MV-4-11 (cell line): Measurements from ENCODE around the gene PRDM16.

ENCODE experiments used
- DNase-seq: peaks from one replicate; lab custom pipeline; 2025; lab: John Stamatoyannopoulos, UW

The PRDM16 gene

DNA sequence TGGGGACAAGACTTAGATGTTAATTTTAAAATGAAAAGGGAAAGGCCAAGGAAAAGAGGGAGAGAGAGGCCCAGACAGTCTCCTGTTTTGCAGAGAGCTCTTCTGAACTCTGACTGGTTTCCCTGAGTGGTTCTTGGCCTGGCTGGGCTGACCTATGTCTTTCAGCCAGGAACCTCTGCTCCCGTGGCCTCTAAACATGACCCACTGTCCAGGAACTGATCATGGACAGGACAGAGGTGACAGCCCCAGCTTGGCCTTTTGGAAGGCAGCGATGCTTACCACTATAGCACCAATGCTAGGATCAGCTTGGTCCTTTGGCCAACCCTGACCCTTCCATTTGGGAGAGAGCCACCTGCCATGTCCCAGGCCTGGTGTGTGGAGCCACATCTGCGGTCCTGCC, 55.2 kb downstream of the PRDM16 start:
- no peak for DNase-seq

- no peak for DNase-seq
Measured at GRCh38 chr1:3125078-3125477, 56.1 kb downstream of the PRDM16 start.

- DNase-seq: no peak
Measured at GRCh38 chr1:3125546-3126368, 56.8 kb downstream of the PRDM16 start.

- DNase-seq: no peak
Measured at GRCh38 chr1:3126756-3127678, 58.0 kb downstream of the PRDM16 start.

GRCh38 chr1:3127738-3128137, 58.7 kb downstream of the PRDM16 start:
- no peak for DNase-seq

DNA sequence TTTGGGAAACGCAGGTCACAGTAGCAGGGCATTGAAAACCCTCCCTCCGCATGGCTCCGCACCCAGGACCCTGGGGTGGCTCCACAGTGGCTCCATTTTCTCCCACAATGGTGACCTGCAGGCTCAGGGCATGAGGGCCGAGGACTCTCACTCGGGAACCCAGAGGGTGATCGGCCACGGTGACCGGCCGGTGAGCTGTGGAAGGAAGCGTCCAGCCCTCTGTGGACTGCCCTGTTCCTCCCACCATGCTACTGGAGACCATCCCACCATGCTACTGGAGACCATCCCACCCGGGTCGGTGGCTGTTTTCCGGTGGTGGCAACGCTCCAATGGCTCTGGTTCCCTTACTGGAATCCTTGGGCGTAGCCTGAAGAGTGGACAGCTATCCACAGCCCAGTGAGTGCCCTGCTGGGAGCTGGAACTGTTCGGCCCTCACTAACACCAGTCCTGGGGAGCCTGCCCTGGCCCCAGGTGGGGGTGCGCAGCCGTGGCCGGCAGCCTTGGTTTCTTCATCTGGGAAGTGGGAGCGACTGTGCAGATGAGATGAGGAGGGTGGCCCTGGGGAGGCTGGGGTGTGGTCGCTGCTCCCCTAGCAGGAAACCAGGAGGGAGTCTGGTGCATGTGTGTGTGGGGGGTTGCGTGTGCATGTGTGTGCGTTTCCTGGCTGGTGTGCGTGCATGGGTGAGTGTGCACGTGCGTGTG, 59.6 kb downstream of the PRDM16 start:
- DNase-seq: no peak

DNA sequence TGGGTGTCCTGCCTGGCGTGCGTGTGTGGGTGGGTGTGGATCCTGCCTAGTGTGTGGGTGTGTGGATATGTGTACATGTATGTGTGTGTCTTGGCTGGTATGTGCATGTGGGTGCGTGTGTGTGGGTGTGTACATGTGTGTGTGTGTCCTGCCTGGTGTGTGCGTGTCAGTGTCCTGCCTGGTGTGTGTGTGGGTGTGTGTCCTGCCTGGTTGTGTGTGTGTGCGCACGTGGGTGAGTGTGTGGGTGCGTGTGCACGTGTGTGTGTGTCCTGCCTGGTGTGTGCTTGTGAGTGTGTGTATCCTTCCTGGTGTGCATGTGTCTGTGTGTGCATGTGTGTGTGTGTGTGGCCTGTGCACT, 60.1 kb downstream of the PRDM16 start:
- DNase-seq: no peak

- DNase-seq: no peak
Measured at GRCh38 chr1:3130268-3130667, 61.3 kb downstream of the PRDM16 start.

- no peak for DNase-seq
Measured at GRCh38 chr1:3132660-3133059, 63.7 kb downstream of the PRDM16 start.

DNA sequence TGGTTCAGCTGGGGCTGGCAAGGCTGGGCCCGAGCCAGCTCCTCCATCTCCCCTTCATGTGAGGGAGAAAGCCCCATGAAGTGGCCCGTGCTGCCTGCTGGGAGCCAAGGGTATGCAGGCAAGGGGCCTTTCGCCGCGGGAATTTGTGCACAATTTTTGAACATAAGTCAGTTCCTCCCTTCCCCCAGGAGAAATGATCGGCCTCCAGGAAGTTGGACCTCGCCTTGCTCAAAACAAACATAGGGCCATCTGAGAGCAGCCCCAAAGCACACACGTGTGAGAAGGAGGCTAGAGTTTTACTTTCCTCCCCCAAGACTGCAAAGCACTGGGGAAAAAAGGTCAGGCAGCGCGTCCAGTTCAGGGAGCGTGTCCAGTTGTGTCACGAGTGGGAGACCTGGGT, 64.7 kb downstream of the PRDM16 start:
- DNase-seq: no peak

- DNase-seq: no peak
Measured at GRCh38 chr1:3134381-3135072, 65.5 kb downstream of the PRDM16 start.

DNA sequence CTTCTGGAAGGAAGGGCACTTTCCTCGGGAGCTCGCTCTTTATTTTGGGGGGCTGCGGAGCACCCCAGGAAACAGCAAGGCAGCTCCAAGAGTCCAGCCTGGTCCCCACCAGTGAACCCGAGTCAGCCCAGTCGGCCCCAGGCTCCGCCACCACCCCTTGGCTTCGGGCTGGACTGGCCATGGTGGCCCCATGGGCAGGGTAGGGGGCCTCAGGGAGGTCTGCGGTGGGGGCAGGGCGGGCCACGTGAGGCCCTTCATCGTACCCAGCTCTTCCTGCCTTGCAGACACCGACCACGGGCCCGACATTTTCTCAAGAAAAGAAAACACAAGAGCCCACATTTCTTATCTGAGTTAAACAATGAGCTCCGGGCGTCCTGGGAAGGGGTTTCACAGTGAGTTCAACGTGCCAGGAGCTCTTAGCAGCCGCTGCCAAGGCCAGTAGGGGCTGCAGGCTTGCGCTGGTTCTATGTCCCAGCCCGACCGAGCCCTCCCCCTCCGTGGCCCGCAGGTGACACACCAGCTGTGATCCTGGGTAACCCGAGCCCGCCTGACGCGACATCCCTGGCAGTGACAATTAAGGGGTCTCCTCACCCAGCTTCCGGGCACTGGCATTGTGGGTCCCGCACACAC, 66.2 kb downstream of the PRDM16 start:
- DNase-seq: no peak

DNA sequence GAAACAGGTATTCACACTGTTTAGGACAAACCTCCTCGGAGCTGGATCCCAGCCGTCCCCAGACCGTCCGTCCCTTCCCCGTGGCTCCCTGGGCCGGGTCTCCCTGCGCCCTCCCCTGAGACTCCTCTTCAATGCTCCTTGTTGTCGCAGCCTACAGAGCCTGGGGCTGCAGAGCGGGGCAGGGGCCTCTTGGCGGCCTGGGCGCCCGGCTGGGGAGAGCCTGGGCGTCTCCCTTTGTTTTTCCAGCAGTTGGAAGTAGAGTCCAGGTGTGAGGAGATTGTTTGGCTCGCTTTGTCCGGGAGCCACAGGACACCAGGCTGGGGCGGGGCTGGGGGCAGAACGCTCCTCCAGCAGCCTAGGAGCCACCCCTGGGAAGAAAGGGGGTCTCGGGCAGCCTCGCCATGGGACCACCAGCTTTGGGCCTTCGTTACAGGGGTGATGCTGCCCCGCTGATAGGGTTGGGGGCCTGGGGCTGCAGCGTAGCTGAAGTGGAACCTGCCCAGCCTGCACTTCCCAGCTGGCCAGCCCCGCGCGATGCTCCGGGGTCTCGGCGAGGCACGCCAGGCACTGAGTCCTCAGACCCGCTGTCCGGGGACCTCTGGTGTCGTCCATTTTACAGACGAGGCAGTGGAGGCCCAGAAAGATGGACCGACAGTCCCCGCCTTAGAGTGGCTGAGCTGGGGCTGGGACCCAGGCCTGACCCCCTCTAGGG, 66.9 kb downstream of the PRDM16 start:
- no peak for DNase-seq

DNA sequence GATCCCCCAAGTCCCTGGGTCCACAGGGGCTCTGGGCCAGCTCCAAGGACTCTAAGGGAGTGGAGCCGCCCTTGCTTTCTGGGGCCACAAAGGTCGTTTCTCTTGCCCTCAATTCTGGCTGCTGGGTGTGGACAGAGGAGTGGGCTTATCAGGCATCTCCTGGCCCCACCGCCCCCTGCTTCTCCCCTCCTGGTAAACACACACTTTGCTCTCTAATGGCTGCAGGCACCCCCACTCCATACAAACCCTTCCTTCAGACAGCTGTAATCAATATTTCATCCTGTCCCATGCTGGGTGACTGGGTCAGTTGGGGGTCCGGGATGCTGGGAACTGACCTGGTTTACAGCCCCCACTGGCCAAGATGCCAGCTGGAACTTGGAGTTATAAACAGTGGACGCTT, 67.5 kb downstream of the PRDM16 start:
- no peak for DNase-seq

DNA sequence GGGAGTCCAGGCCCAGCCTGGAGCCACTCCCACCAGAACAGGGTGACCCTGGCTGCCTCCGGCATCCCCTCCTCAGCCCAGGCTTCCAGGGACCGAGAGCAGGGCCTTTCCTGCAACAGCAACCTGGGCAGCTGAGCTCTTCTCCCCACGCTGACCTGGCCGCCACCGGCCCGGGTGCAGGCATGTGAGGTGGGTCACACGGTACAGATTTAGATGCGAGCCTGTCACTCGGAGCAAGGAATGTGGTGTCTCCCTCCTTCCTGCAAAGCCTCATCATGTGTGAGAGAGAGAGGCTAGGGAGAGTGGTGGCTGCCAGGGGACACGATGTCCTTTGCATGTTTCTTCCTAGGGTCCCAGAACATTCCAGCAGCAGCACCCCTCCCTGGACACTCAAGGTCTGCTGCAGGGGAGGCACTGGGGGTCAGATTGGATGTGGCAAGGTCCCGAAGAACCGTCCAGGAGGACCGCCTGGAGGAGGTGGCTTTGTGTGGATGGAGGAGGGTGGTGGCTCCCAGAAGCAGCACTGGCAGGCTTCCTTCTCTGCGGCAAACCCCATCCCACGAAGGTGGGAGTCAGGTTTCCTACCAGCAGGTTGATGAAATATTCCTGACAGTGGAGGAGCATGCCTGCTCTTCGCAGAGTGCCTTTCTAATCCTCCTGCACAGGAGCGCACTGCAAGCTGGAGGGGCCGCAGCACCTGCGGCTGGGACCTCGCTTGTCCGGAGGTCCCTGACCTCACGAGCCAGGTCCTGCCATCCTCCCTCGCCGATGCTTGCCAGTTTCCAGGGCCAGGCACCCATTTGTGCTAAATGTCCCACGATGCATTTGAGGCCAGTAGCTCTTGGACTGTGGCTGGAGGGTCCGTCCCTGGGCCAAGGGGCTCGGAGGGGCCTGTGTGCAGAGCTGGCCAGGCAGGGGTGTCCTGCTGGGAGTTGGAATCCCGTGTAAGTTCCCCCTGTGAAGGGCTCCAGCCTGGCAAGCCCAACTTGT, 68.4 kb downstream of the PRDM16 start:
- no peak for DNase-seq

DNA sequence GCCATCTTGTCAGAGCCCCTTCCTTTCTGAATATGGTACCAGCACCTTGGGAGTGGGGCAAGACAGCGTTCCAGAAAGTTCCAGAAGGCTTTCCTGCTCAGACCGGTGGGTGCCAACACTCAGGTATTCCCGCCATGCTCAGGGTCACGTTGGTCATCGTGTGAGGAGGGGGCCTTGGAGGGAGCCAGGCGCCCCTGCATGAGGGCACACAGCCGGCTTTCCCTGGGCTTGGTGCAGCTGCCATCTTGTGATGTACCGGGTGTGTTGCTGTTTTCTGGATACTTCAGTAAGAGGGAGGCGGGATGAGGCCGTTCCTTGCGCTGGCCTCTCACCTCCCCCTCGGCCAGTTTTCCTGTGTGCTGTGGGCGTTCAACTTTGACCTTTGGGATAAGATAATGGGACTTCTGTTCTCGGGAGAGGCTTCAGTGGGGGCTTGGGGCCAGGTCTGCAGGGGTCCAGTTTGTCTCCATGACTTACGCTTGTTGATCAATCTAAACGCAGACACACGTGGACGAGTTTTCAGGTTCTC, 69.7 kb downstream of the PRDM16 start:
- DNase-seq: no peak

DNA sequence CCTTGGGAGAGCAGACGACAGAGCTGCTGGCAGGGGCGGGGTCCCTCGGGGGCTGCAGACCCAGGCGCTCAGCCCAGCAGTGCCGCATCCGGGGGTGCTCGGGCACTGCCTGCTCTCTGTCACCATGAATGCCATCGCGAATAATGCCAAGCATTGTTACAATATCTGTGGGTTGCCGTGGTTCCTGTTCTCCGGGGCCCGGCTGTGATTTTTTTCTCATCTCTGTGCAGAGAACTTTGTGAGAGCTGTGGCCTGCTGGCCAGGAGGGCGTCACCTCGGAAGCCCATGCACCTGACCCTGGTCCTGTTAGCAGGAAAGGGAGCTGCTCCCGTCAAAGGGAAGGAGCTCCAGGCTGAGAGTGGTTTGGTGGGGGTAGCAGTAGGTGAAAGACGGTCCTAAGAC, 70.4 kb downstream of the PRDM16 start:
- DNase-seq: no peak

GRCh38 chr1:3139871-3140361, 70.9 kb downstream of the PRDM16 start:
- DNase-seq: no peak

- no peak for DNase-seq
Measured at GRCh38 chr1:3140437-3140836, 71.4 kb downstream of the PRDM16 start.
